Suppressor macrophage treated with lipopolysaccharide for 4 hours (primary cell): ENCODE data around the gene FMO4.
"Not testable (repeated sequence)": the region's sequence is repeated elsewhere in the genome, so short reads cannot be mapped to it uniquely, and the experiment has no call there.

ENCODE experiments used
- DNase-seq: peaks from one replicate; pipeline ENCODE4 v3.0.0-alpha.2; 2020

Gene FMO4, protein sequence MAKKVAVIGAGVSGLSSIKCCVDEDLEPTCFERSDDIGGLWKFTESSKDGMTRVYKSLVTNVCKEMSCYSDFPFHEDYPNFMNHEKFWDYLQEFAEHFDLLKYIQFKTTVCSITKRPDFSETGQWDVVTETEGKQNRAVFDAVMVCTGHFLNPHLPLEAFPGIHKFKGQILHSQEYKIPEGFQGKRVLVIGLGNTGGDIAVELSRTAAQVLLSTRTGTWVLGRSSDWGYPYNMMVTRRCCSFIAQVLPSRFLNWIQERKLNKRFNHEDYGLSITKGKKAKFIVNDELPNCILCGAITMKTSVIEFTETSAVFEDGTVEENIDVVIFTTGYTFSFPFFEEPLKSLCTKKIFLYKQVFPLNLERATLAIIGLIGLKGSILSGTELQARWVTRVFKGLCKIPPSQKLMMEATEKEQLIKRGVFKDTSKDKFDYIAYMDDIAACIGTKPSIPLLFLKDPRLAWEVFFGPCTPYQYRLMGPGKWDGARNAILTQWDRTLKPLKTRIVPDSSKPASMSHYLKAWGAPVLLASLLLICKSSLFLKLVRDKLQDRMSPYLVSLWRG

DNA sequence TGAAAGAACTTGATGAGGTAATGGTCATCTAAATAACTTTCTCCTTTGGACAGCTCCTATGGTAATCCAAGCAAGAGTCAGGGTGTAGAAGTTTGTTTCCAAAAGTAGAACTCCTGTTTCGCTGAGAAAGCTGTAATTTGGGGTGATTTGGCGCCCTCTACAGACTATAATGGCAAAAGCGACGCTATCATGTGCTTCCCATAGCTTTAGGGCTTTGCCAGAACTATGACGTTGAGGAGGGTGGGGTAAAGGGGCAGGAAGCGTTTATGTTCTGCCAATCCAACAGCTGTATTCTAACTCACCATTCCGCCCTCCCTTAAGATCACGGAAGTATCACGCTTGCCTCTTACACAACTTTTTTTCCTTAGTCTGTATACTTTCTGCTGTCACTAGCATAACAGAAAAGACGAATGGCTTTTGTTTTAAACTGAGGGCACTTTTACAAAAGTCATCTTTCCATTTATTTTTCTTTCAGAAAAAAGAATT lies at the start of gene FMO4:
TSS of gene FMO4 (plus strand) at position 349 of the 486 bp plus-strand sequence. CDS start 5,643 bp downstream, outside the sequence.
- DNase-seq: peak; percentile 98

GRCh38 chr1:171265686-171266085 lies 48.3 kb upstream of the FMO4 start:
- DNase-seq: no peak

- no peak for DNase-seq
These were observed 47.1 kb upstream of the FMO4 start for GRCh38 chr1:171266930-171267329.

GRCh38 chr1:171267391-171267790 lies 46.6 kb upstream of the FMO4 start:
- no peak for DNase-seq

- no peak for DNase-seq
These were observed 43.2 kb upstream of the FMO4 start for GRCh38 chr1:171270806-171271205.

GRCh38 chr1:171277534-171277933 lies 36.4 kb upstream of the FMO4 start:
- DNase-seq: no peak

- DNase-seq: no peak
These were observed 34.7 kb upstream of the FMO4 start for GRCh38 chr1:171279234-171279633.

DNA sequence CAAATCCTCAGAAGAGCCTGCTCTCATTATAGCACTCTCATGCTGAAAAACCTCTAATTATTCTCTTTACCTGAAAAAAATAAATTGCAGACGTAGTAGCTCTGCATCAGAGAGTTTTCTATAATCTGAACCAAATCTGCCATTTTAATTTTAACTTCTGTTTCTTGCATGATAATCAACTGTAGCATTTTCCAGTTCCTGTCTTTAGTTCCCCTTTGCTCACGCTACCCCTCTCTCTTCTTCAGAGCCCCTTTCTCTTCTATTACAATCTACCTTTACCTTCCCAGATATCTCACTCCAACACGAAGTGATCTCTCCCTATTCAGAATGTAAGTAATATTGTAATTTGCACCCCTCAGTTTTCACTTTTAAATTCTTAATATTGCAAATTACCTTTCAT lies 34.3 kb upstream of the FMO4 start:
- no peak for DNase-seq

DNA sequence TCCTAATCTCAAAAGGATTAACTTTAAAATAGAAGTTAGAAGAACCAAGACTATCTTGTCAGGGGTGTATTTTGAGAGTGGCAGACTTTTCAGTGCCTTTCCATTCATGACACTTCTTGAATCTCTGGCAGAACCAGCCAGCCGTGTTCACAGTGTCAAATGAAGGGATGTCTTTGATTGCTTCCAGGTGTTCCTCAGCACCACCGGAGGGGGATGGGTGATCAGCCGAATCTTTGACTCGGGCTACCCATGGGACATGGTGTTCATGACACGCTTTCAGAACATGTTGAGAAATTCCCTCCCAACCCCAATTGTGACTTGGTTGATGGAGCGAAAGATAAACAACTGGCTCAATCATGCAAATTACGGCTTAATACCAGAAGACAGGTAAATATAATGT lies 33.4 kb upstream of the FMO4 start:
- no peak for DNase-seq

DNA sequence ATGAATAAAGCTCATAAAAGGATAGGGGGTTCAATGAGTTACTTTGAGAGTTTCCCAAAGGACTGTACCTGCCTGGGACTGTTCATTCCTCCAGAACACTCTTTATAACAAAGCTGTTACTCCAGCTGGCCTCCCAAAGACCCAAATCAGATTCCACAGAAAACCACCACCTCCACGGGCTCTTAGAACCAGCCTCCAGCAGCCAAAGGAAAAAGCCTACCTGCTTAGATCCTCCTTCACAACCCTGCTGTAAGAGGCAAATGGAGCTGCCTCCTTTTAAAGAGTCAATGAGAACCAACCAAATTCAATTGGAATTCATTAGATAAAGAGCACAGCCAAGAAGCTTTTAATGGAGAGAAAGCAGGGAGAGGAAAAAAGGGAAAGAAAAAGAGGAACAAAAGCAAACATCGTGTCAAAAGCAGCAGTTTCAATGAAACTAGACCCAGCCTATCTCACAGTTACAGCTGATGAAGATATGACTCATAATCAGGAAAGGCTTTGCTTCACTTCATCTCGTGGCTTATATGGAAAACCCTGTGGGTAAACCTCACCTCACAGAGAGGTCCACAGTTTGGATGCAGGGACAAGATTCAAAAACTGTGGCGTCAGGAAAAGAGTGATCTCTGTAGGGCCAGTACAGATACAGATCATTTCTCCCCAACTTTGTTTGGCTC lies 27.8 kb upstream of the FMO4 start:
- peak; percentile 71 for DNase-seq

- no peak for DNase-seq
These were observed 23.4 kb upstream of the FMO4 start for GRCh38 chr1:171290621-171291020.

DNA sequence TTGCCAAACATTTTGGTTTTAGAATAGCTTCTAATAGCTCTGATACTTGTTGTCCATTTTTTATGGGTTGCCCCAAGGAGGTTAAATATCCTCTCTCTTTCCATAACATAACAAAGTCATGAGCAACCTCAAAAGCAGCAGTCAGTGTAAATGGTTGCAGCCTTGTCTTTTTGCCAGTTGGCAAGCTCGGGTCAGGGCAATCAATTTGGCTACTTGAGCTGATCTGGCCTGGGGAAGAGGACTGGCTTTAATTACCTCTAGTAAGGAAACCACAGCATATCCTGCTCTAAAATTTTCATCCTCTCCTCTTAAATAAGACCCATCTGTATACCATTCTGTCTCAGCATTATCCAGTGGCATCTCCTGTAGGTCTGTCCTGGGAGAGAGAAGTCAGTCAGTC lies 21.2 kb upstream of the FMO4 start:
- DNase-seq: no peak

- not testable (repeated sequence) for DNase-seq
These were observed 18.6 kb upstream of the FMO4 start for GRCh38 chr1:171295383-171295782.

DNA sequence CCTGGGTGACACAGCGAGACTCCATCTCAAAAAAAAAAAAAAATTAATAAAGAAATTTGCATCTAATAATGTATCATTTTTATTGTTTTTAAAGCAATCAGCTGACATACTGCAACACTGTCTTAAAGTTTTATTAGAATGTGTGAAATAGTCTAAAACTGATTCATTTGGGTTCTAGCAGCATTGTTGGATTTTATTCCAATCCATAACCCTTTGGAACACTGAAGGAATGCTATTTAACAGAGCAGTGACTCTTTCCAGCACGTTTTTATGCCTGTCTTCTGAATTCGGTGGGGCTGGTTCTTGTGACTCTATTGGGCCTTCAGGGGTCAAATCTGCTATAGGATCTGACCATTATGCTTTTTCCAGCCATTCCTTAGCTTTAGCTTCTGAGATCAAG lies 18.2 kb upstream of the FMO4 start:
- DNase-seq: no peak

- DNase-seq: no peak
These were observed 17.1 kb upstream of the FMO4 start for GRCh38 chr1:171296897-171297296.

GRCh38 chr1:171298696-171299095 lies 15.3 kb upstream of the FMO4 start:
- no peak for DNase-seq

DNA sequence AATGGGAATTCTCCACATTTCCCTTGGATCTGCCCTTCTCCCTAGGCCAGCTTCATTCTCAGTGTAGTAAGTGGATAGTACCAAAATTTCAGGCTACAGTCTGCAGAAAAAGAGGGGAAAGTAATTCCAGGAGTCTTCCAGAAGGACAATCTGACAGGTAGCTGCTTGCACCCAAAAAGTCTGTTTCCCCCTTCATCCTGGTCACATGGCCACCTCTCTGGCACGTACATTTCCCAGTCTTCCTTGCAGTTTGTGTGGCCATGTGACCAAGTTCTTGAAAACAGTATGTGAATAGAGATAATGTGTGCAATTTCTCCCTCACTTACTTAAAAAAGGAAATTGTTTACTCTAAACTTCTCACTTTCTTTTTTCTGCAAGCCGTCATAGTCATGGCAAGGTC lies 14.6 kb upstream of the FMO4 start:
- no peak for DNase-seq

- no peak for DNase-seq
These were observed 13.6 kb upstream of the FMO4 start for GRCh38 chr1:171300401-171300800.

- DNase-seq: peak; percentile 6
These were observed 3.3 kb upstream of the FMO4 start for GRCh38 chr1:171310661-171311087.

DNA sequence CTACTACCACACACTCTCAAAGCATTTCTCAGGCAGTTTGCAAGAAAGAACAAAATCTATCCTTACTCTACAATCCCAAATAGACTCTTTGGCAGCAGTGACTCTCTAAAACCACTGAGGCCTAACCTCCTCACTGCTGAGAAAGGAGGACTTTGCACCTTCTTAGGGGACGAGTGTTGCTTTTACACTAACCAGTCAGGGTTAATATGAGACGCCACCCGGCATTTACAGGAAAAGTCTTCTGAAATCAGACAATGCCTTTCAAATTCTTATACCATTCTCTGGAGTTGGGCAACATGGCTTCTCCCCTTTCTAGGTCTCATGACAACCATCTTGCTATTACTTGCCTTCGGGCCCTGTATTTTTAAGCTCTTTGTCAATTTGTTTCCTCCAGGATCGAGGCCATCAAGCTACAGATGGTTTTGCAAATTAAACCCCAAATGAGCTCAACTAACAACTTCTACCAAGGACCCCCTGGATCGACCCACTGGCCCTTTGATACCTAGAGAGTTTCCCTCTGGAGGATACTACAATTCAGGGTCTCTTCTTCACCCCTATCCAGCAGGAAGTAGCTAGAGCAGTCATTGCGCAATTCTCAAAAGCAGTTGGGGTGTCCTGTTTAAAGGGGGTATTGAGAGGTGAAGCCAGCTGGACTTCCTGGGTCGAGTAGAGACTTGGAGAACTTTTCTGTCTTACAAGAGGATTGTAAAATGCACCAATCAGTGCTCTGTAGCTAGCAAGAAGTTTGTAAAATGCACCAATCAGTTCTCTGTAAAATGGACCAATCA lies 2.0 kb upstream of the FMO4 start:
- no peak for DNase-seq

- no peak for DNase-seq
These were observed 606 bp upstream of the FMO4 start for GRCh38 chr1:171313319-171313834.

GRCh38 chr1:171329251-171329650 lies 15.3 kb downstream of the FMO4 start:
- no peak for DNase-seq
